Lower leg skin (tissue), 3 donors: ENCODE results near the gene CMSS1.

ENCODE experiments used
- CTCF ChIP-seq, 3 donors: fragments of 450-650 bp; IDR thresholded peaks; one replicate each; pipeline ENCODE4 v1.5.1; 2016; ENCODE audit warnings: antibody characterized with exemption in 3 of 3, mild to moderate bottlenecking in 3 of 3, moderate library complexity in 2 of 3
- POLR2A ChIP-seq, 2 donors: fragments of 450-650 bp; IDR thresholded peaks; one replicate each; pipeline ENCODE4 v1.6.1; 2016 to 2017; ENCODE audit warnings: antibody characterized with exemption in 2 of 2, mild to moderate bottlenecking in 1 of 2, moderate library complexity in 1 of 2

DNA sequence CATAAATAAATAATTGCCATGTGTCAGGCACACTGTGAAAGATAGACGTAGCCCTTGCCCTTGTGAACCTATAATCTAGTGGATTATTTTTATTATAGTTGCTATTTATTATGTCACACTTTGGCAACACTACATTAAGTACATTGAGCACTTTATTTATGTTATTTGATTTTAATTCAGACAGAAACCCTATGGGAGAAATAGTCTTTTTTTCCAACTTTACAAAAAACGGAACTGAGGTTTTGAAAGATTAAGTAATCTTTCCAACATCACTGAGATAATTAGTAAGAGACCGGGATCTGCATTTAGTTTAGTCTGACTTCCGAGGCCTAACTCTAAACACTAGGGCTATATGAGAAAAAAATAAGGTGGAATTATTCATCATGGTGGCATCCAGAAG lies 299.4 kb downstream of the CMSS1 start:
- TF ChIP-seq CTCF (IDR thresholded peaks at IDR 0.05): no peak
- no peak for TF ChIP-seq POLR2A (IDR thresholded peaks at IDR 0.05)
